T47D (cell line): ENCODE data around the gene NETO1.

Experiments
- DNase-seq, 2 experiments: peaks; one replicate each; pipeline versions ENCODE4 v3.0.0 to v3.0.0-alpha.2; 2011 to 2012; ENCODE audit warnings: low read depth in 1 of 2, low spot score in 1 of 2
- JUND ChIP-seq: IDR thresholded peaks from 2 replicates; pipeline ENCODE4 v1.6.1; 2012; ENCODE audit warnings: low read depth
- in situ Hi-C: cut with HindIII; loops from 2 replicates; pipeline ENCODE4 v1.10.0; 2016; ENCODE audit warnings: low sequenced_read_pairs, low pct_unique_long_range_greater_than_20kb

Gene NETO1

GRCh38 chr18:72866901-72867745, 664 bp downstream of the NETO1 start:
- no peak for TF ChIP-seq JUND
- in situ Hi-C loops: no loop called here
- DNase-seq: no peak

- no peak for DNase-seq
- in situ Hi-C loops: no loop called here
- TF ChIP-seq JUND: no peak
Measured at GRCh38 chr18:72866442-72866900, 1.3 kb downstream of the NETO1 start.

- TF ChIP-seq JUND: no peak
- in situ Hi-C loops: no loop called here
- no peak for DNase-seq
Measured at GRCh38 chr18:72863754-72864153, 4.0 kb downstream of the NETO1 start.

GRCh38 chr18:72859088-72859487, 8.7 kb downstream of the NETO1 start:
- TF ChIP-seq JUND: no peak
- no peak for DNase-seq
- in situ Hi-C loops: no loop called here

GRCh38 chr18:72849671-72850070, 18.1 kb downstream of the NETO1 start:
- no peak for DNase-seq
- in situ Hi-C loops: no loop called here
- no peak for TF ChIP-seq JUND

- no peak for TF ChIP-seq JUND
- DNase-seq: no peak
- in situ Hi-C loops: no loop called here
Measured at GRCh38 chr18:72848503-72849237, 19.1 kb downstream of the NETO1 start.

- TF ChIP-seq JUND: no peak
- in situ Hi-C loops: no loop called here
- DNase-seq: no peak
Measured at GRCh38 chr18:72847771-72848170, 20.0 kb downstream of the NETO1 start.

GRCh38 chr18:72846736-72847533, 20.9 kb downstream of the NETO1 start:
- DNase-seq: no peak
- no peak for TF ChIP-seq JUND
- in situ Hi-C loops: no loop called here

GRCh38 chr18:72843743-72844142, 24.0 kb downstream of the NETO1 start:
- TF ChIP-seq JUND: no peak
- no peak for DNase-seq
- in situ Hi-C loops: no loop called here

- no peak for TF ChIP-seq JUND
- in situ Hi-C loops: no loop called here
- no peak for DNase-seq
Measured at GRCh38 chr18:72840109-72840508, 27.7 kb downstream of the NETO1 start.

- DNase-seq: no peak
- in situ Hi-C loops: no loop called here
- no peak for TF ChIP-seq JUND
Measured at GRCh38 chr18:72834731-72835130, 33.1 kb downstream of the NETO1 start.

- in situ Hi-C loops: no loop called here
- DNase-seq: no peak
- TF ChIP-seq JUND: no peak
Measured at GRCh38 chr18:72833471-72833870, 34.3 kb downstream of the NETO1 start.
